Measurements from ENCODE around the gene FN1. TPM values are rescaled to one million over a fixed set of nuclear protein-coding genes. Genes with fewer than 3 reads are reported as not detected.

FN1 gene
- total RNA-seq, 3 donors from 2014 or later = 74.9 to 295 (median 102) TPM

DNA sequence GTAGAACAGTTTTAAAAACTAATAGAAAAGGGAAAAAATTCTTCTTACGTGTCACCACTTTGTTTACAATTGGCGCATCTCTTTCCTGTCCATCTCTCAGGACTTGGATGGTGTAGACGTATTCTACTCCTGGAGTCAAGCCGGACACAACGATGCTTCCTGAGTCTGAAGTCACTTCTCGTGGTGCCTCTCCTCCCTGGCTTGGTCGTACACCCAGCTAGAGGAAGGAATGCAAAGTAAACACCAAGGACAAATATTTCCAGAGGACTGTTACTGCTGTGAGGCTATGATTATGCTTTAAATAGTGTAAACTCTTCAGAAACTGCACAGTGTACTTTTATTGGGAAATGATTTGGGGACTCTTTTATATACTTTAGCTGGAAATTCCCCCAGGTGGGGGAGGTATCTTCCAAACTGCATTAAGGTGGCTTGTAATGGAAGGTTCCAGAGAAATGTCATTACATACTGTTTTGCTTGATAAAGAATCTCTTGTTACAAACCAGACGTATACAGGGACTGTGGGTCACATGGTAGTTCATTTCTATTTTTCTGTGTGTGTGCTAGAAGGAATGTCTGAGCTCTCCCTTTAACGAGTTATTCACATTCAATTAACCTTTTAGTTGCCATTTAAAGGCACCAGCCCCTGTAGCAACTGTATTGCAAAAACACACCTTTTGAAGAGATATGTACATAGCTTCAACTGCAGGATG is 38.1 kb downstream of the FN1 start:
- Histone ChIP-seq H3K27me3 (no peaks in the 10 kb centered on the region), H3K4me1 (no peaks in the 10 kb centered on the region), H3K27ac (no peak overlapping the region), H3K36me3 (no peaks in the 10 kb centered on the region), H3K9me3 (no peaks in the 10 kb centered on the region), H3K4me3 (no peak overlapping the region)
- intact Hi-C loops (cut with DNase I; ENCODE audit: low total_unique reads) = no loop called here
- no peak for DNase-seq (ENCODE audit: low spot score in 2 of 2)
- TF ChIP-seq POLR2AphosphoS5 (IDR thresholded peaks at IDR 0.05) (no peak), POLR2A (IDR thresholded peaks at IDR 0.05) (no peak)
- TF ChIP-seq, protein P1, sequence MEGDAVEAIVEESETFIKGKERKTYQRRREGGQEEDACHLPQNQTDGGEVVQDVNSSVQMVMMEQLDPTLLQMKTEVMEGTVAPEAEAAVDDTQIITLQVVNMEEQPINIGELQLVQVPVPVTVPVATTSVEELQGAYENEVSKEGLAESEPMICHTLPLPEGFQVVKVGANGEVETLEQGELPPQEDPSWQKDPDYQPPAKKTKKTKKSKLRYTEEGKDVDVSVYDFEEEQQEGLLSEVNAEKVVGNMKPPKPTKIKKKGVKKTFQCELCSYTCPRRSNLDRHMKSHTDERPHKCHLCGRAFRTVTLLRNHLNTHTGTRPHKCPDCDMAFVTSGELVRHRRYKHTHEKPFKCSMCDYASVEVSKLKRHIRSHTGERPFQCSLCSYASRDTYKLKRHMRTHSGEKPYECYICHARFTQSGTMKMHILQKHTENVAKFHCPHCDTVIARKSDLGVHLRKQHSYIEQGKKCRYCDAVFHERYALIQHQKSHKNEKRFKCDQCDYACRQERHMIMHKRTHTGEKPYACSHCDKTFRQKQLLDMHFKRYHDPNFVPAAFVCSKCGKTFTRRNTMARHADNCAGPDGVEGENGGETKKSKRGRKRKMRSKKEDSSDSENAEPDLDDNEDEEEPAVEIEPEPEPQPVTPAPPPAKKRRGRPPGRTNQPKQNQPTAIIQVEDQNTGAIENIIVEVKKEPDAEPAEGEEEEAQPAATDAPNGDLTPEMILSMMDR (IDR thresholded peaks at IDR 0.05) = no peak

DNA sequence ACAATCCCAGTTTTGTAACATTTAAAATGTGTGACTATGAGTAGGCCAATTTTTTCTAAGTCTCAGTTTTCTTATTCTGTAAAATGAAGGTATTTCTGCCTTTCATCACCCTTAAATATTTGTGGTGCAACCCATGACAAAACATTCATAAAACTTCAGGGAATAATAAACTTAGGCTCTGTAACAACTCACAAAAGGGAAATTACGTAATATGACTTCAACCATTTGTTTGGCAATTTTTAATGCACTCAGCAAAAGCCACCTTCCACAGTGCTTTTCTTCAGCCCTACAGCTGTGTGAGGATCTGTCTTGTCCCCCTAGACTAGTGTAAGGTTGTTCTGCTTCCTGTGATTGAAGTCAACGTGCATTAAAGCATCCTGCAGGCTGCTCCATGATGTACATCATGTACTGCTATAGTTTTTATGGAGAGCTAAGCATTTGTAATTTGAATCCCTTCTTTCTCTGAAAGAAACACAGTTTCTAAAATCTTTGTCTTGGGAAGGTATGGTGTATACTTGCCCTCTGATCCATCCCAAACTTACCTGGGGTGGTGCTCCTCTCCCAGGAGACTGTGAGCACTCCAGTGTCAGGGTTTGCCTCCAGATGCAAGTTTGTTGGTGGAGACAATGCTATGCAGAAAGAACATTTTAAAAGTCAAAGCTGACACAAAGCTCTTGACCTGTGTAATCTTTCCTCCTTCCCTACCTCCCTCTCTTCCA is 39.1 kb downstream of the FN1 start:
- intact Hi-C loops (cut with DNase I; ENCODE audit: low total_unique reads) = no loop called here
- no peaks in the 10 kb centered on the region for H3K36me3 ChIP-seq

GRCh38 chr2:215395687-215396460 is 40.0 kb downstream of the FN1 start:
- no peaks in the 10 kb centered on the region for H3K4me1 ChIP-seq
- intact Hi-C loops (cut with DNase I; ENCODE audit: low total_unique reads) = no loop called here

More for the DNA sequence above, 39.1 kb downstream of the FN1 start:
- Histone ChIP-seq H3K9me3 (no peaks in the 10 kb centered on the region), H3K4me3 (no peak overlapping the region), H3K27me3 (no peaks in the 10 kb centered on the region), H3K4me1 (no peaks in the 10 kb centered on the region), H3K27ac (no peak overlapping the region)
- no peak for DNase-seq (ENCODE audit: low spot score in 2 of 2)
- TF ChIP-seq, protein P1 (IDR thresholded peaks at IDR 0.05) = no peak
- no peak for TF ChIP-seq POLR2A (IDR thresholded peaks at IDR 0.05)

DNA sequence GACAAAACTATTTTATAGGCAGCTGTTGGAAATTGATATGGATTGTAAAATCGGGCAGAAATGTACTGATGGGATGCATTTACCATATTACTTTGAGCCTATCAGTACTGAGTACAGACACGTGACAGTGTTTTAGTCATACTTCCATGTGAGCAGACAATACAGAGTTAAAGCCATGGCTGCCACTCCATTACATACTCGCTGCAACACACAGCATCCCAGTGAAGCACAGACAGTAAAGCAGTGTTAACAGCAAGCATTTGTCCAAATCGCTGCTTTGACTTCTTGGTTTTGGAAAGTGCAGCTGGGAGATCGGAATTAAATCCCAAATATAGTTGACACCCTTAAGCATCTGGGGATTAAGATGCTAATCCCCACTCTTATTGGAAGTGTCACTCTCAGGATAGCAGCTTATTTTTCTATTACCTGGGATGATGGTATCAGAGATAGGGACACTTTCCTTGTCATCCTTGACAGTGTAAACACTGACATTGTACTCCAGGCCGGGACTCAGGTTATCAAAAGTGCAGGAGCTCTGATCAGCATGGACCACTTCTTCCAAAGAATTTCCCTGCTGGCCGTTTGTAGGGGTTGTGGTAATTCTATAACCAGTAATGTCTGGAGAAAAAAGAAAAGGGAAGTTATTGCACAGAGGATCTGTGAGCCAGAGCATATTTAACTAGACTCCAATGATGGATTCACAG is 41.6 kb downstream of the FN1 start:
- no peak overlapping the region for H3K4me3 ChIP-seq
- no peak overlapping the region for H3K27ac ChIP-seq
- no peaks in the 10 kb centered on the region for H3K9me3 ChIP-seq
- no peaks in the 10 kb centered on the region for H3K4me1 ChIP-seq
- no peaks in the 10 kb centered on the region for H3K27me3 ChIP-seq
- intact Hi-C loops (cut with DNase I; ENCODE audit: low total_unique reads) = no loop called here
- TF ChIP-seq POLR2A (IDR thresholded peaks at IDR 0.05) (no peak), POLR2AphosphoS5 (IDR thresholded peaks at IDR 0.05) (no peak)
- TF ChIP-seq, protein P1 (IDR thresholded peaks at IDR 0.05) = no peak
- no peaks in the 10 kb centered on the region for H3K36me3 ChIP-seq
- no peak for DNase-seq (ENCODE audit: low spot score in 2 of 2)

More at GRCh38 chr2:215395687-215396460, 40.0 kb downstream of the FN1 start:
- Histone ChIP-seq H3K27ac (no peak overlapping the region), H3K27me3 (no peaks in the 10 kb centered on the region), H3K36me3 (no peaks in the 10 kb centered on the region), H3K4me3 (no peak overlapping the region), H3K9me3 (no peaks in the 10 kb centered on the region)
- DNase-seq (ENCODE audit: low spot score in 2 of 2) = no peak
- no peak for TF ChIP-seq POLR2AphosphoS5 (IDR thresholded peaks at IDR 0.05)
- TF ChIP-seq, protein P1 (IDR thresholded peaks at IDR 0.05) = no peak
- no peak for TF ChIP-seq POLR2A (IDR thresholded peaks at IDR 0.05)

Data from breast epithelium (tissue), 4 donors.